ENCODE data around the gene TRIM3.

- no peak for TF ChIP-seq POLR2A (IDR thresholded peaks at IDR 0.05)
- no peak for TF ChIP-seq CTCF (IDR thresholded peaks at IDR 0.05)
These were observed 24.4 kb upstream of the TRIM3 start for GRCh38 chr11:6498121-6498520.
